Fibroblast of lung (primary cell): ENCODE data around the gene PAPPA. TPM values are rescaled to one million over a fixed set of nuclear protein-coding genes. Genes with fewer than 3 reads are reported as not detected.

Experiments
- DNase-seq, 2 donors: peaks; one replicate each; pipeline versions ENCODE4 v3.0.0 to v3.0.0-alpha.2; 2010; ENCODE audit warnings: low read depth in 2 of 2
- H2AFZ ChIP-seq: 2 replicates; pipeline ENCODE4 v1.5.1; 2012; ENCODE audit warnings: low read length, control low read depth, inconsistent platforms
- H3K27ac ChIP-seq: 2 replicates; pipeline ENCODE4 v1.5.1; 2011; ENCODE audit warnings: low read length, control low read depth; ENCODE audit not compliant: insufficient read depth
- H3K27me3 ChIP-seq: 2 replicates; pipeline ENCODE4 v1.5.1; 2011; ENCODE audit warnings: mild to moderate bottlenecking, low read length; ENCODE audit not compliant: control insufficient read depth, insufficient read depth
- H3K36me3 ChIP-seq: 2 replicates; pipeline ENCODE4 v1.5.1; 2011; ENCODE audit warnings: low read length; ENCODE audit not compliant: control insufficient read depth, insufficient read depth
- H3K4me1 ChIP-seq: 2 replicates; pipeline ENCODE4 v1.5.1; 2011; ENCODE audit warnings: low read length; ENCODE audit not compliant: control insufficient read depth, insufficient read depth; ENCODE audit errors: extremely low read depth
- H3K4me2 ChIP-seq: 2 replicates; pipeline ENCODE4 v1.5.1; 2011; ENCODE audit warnings: low read length, control low read depth; ENCODE audit not compliant: insufficient read depth; ENCODE audit errors: extremely low read depth
- H3K4me3 ChIP-seq, 4 experiments: fragments of 200-600 bp in 1 of 4; sonication (generic) in 1 of 4; replicated peaks in 1 of 4; 2 replicates each; pipeline ENCODE4 v1.5.1; 2011 to 2016; ENCODE audit warnings: low read length in 4 of 4, low read depth in 3 of 4, mild to moderate bottlenecking in 3 of 4, control low read depth in 2 of 4, inconsistent platforms in 1 of 4, mixed read lengths in 1 of 4; ENCODE audit not compliant: insufficient read depth in 1 of 4; ENCODE audit errors: control extremely low read depth in 1 of 4
- H3K79me2 ChIP-seq: 2 replicates; pipeline ENCODE4 v1.5.1; 2012; ENCODE audit warnings: mild to moderate bottlenecking, low read length, inconsistent platforms; ENCODE audit not compliant: control insufficient read depth, insufficient read depth
- H3K9ac ChIP-seq: 2 replicates; pipeline ENCODE4 v1.5.1; 2011; ENCODE audit warnings: mild to moderate bottlenecking, low read length, control low read depth; ENCODE audit not compliant: insufficient read depth
- H3K9me3 ChIP-seq: 2 replicates; pipeline ENCODE4 v1.5.1; 2012; ENCODE audit warnings: low read depth, low read length; ENCODE audit not compliant: control insufficient read depth, insufficient read depth
- H4K20me1 ChIP-seq: 2 replicates; pipeline ENCODE4 v1.5.1; 2011; ENCODE audit warnings: low read length; ENCODE audit not compliant: control insufficient read depth, insufficient read depth; ENCODE audit errors: extremely low read depth
- CTCF ChIP-seq, 2 donors: IDR thresholded peaks in 1 of 2; conservative IDR thresholded peaks in 1 of 2; 1 replicate in 1 of 2; 2 replicates in 1 of 2; pipeline ENCODE4 v1.5.1; 2011 to 2012; ENCODE audit warnings: low read length in 2 of 2, control low read depth in 1 of 2, inconsistent platforms in 1 of 2, low read depth in 1 of 2, mild to moderate bottlenecking in 1 of 2
- EZH2 ChIP-seq: IDR thresholded peaks from 2 replicates; pipeline ENCODE4 v1.5.1; 2012; ENCODE audit warnings: low read length, control low read depth, mild to moderate bottlenecking; ENCODE audit errors: missing control alignments
- polyA plus RNA-seq, 2 donors: library from polyadenylated mRNA; depleted of rRNA in 1 of 2; stranded (reverse) in 1 of 2; unstranded in 1 of 2; fragments of >200 nt; gene quantifications; 2 replicates each; pipeline ENCODE4 v1.2.1, GENCODE V29; 2011 to 2012; ENCODE audit warnings: missing spikeins in 1 of 2
- total RNA-seq: library from RNA; depleted of rRNA; stranded (reverse); fragments of >200 nt; gene quantifications from 2 replicates; pipeline ENCODE4 v1.2.1, GENCODE V29; 2014

Gene PAPPA
- total and polyA plus RNA-seq, 2 donors (not counting 1 experiment from before 2014, with no cell fraction given): 8.8 to 45.7 TPM

DNA sequence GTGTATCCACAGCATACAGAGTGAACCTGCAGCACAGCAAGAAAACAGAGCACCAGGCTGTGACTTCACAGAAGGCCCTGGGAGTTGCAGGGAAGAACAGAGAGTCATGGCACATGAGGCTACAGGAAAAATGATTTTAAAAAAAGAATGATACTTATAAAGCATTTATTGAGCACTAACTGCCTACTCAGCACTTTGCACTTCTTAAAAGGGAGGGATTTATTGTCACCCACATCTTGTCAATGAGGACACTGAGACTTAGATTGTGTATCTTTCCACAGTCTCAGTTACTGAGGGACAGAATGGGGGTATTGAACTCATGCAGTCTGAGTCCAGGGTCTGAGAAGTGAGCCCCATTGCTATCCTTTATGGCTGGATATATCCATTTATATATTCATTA, 288.9 kb downstream of the PAPPA start:
- Histone ChIP-seq H4K20me1 (no peaks in the 10 kb centered on the region), H3K4me3 (no peak overlapping the region), H3K79me2 (no peaks in the 10 kb centered on the region)

GRCh38 chr9:116447934-116448333, 294.3 kb downstream of the PAPPA start:
- Histone ChIP-seq H2AFZ (no peak overlapping the region), H3K4me3 (no peak overlapping the region), H3K9me3 (no peaks in the 10 kb centered on the region), H3K27ac (no peak overlapping the region), H3K79me2 (no peaks in the 10 kb centered on the region), H3K9ac (no peak overlapping the region), H3K27me3 (no peaks in the 10 kb centered on the region), H3K36me3 (no peaks in the 10 kb centered on the region), H3K4me2 (no peak overlapping the region), H4K20me1 (no peaks in the 10 kb centered on the region), H3K4me1 (no peaks in the 10 kb centered on the region)
- no peak for TF ChIP-seq CTCF (conservative IDR thresholded peaks at IDR 0.05 in 1 of 2, IDR thresholded peaks at IDR 0.05 in 1 of 2; ENCODE audit: low read depth in 1 of 2, low read length in 2 of 2)
- TF ChIP-seq EZH2: no peak
- peak in 1 of 2 donors; percentile 18 for DNase-seq

More for the DNA sequence above, 288.9 kb downstream of the PAPPA start:
- no peak for DNase-seq
- Histone ChIP-seq H3K36me3 (no peaks in the 10 kb centered on the region), H3K4me1 (no peaks in the 10 kb centered on the region), H3K9ac (no peak overlapping the region), H2AFZ (no peak overlapping the region), H3K4me2 (no peak overlapping the region), H3K27me3 (no peaks in the 10 kb centered on the region), H3K9me3 (no peaks in the 10 kb centered on the region), H3K27ac (no peak overlapping the region)
- TF ChIP-seq CTCF (conservative IDR thresholded peaks at IDR 0.05 in 1 of 2, IDR thresholded peaks at IDR 0.05 in 1 of 2; ENCODE audit: low read depth in 1 of 2, low read length in 2 of 2): no peak
- TF ChIP-seq EZH2: no peak

- Histone ChIP-seq H3K27ac (no peak overlapping the region), H4K20me1 (no peaks in the 10 kb centered on the region), H3K9ac (no peak overlapping the region), H3K9me3 (no peaks in the 10 kb centered on the region), H3K27me3 (no peaks in the 10 kb centered on the region), H3K4me3 (no peak overlapping the region), H3K4me1 (no peaks in the 10 kb centered on the region), H3K36me3 (no peaks in the 10 kb centered on the region), H2AFZ (no peak overlapping the region), H3K4me2 (no peak overlapping the region), H3K79me2 (no peaks in the 10 kb centered on the region)
- no peak for DNase-seq
- TF ChIP-seq CTCF (conservative IDR thresholded peaks at IDR 0.05 in 1 of 2, IDR thresholded peaks at IDR 0.05 in 1 of 2; ENCODE audit: low read depth in 1 of 2, low read length in 2 of 2) (no peak), EZH2 (no peak)
These were observed 294.8 kb downstream of the PAPPA start for GRCh38 chr9:116448431-116448830.
